Erythroblast (primary cell): ENCODE data around the gene HHLA2.

Experiments
- GATA1 ChIP-seq: IDR thresholded peaks from 2 replicates; pipeline ENCODE4 v1.6.1; 2011; ENCODE audit warnings: low read depth, mild to moderate bottlenecking, control low read depth, low read length, moderate library complexity
- POLR2A ChIP-seq: IDR thresholded peaks from 2 replicates; pipeline ENCODE4 v1.6.1; 2011; ENCODE audit warnings: mild to moderate bottlenecking, low read length

GRCh38 chr3:108329947-108330346 is 33.6 kb downstream of the HHLA2 start:
- TF ChIP-seq POLR2A (no peak), GATA1 (no peak)
